Bronchial epithelial cell (primary cell): Measurements from ENCODE around the gene ZNF292. TPM values are rescaled to one million over a fixed set of nuclear protein-coding genes. Genes with fewer than 3 reads are reported as not detected.

Source experiments
- DNase-seq: peaks from one replicate; pipeline ENCODE4 v3.0.0-alpha.2; 2010; ENCODE audit warnings: low read depth
- FAIRE-seq: peaks from 2 replicates; lab custom pipeline; 2011; peaks lifted over from hg19 to GRCh38; lab: Jason Lieb, UNC
- H3K27me3 ChIP-seq: 2 replicates; pipeline ENCODE4 v1.5.1; 2011; ENCODE audit warnings: low read length; ENCODE audit not compliant: control insufficient read depth, insufficient read depth
- H3K36me3 ChIP-seq: 2 replicates; pipeline ENCODE4 v1.5.1; 2011; ENCODE audit warnings: low read length; ENCODE audit not compliant: control insufficient read depth, insufficient read depth
- H3K4me3 ChIP-seq: 2 replicates; pipeline ENCODE4 v1.5.1; 2011; ENCODE audit warnings: mild to moderate bottlenecking, low read depth, low read length, control low read depth
- total RNA-seq: library from RNA; depleted of rRNA; stranded (reverse); fragments of >200 nt; gene quantifications from 2 replicates; pipeline ENCODE4 v1.2.1, GENCODE V29; 2014
- TF ChIP-seq, protein P1 (sequence below): IDR thresholded peaks from 2 replicates; pipeline ENCODE4 v1.5.1; 2011; ENCODE audit warnings: mild to moderate bottlenecking, moderate library complexity, low read length, control low read depth, inconsistent platforms; ENCODE audit not compliant: insufficient read depth, severe bottlenecking

The ZNF292 gene
- total RNA-seq, 1 donor from 2014 or later, result 28.2 TPM

- Histone ChIP-seq H3K36me3 (peaks cover 1% of the 10 kb centered on the region), H3K4me3 (no peak overlapping the region), H3K27me3 (no peaks in the 10 kb centered on the region)
- DNase-seq (no peak), FAIRE-seq (no peak)
- TF ChIP-seq, protein P1, sequence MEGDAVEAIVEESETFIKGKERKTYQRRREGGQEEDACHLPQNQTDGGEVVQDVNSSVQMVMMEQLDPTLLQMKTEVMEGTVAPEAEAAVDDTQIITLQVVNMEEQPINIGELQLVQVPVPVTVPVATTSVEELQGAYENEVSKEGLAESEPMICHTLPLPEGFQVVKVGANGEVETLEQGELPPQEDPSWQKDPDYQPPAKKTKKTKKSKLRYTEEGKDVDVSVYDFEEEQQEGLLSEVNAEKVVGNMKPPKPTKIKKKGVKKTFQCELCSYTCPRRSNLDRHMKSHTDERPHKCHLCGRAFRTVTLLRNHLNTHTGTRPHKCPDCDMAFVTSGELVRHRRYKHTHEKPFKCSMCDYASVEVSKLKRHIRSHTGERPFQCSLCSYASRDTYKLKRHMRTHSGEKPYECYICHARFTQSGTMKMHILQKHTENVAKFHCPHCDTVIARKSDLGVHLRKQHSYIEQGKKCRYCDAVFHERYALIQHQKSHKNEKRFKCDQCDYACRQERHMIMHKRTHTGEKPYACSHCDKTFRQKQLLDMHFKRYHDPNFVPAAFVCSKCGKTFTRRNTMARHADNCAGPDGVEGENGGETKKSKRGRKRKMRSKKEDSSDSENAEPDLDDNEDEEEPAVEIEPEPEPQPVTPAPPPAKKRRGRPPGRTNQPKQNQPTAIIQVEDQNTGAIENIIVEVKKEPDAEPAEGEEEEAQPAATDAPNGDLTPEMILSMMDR, result no peak
These were observed 54.4 kb downstream of the ZNF292 start for GRCh38 chr6:87209812-87210211.

GRCh38 chr6:87210979-87211378 is 55.6 kb downstream of the ZNF292 start:
- no peaks in the 10 kb centered on the region for H3K36me3 ChIP-seq
- no peaks in the 10 kb centered on the region for H3K27me3 ChIP-seq
- TF ChIP-seq, protein P1, result no peak
- no peak overlapping the region for H3K4me3 ChIP-seq
- FAIRE-seq (no peak), DNase-seq (no peak)

- H3K4me3 ChIP-seq, result no peak overlapping the region
- no peaks in the 10 kb centered on the region for H3K27me3 ChIP-seq
- TF ChIP-seq, protein P1, result no peak
- no peaks in the 10 kb centered on the region for H3K36me3 ChIP-seq
- FAIRE-seq (no peak), DNase-seq (no peak)
These were observed 57.2 kb downstream of the ZNF292 start for GRCh38 chr6:87212596-87212995.

DNA sequence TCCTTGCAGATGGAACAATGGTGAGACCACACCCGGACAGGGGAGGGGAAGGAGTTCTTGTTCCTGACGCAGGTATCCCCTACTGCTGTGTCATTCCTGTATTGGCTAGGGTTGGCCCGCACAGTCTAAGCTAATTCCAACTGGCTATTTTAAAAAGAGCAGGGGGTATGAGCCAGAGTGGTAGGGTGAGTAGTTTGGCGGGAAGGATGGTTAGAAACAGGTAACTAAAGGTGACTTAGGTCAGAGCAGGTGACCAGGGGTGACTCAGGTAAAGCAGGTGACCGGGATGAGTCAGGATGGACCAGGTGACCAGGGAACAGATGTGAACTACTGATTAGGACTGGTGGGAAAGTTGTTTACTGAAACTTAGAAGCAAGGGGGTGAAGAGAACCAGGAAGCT is 58.0 kb downstream of the ZNF292 start:
- FAIRE-seq (no peak), DNase-seq (peak; percentile 50)
- TF ChIP-seq, protein P1, result no peak
- H3K36me3 ChIP-seq, result no peaks in the 10 kb centered on the region
- no peak overlapping the region for H3K4me3 ChIP-seq
- no peaks in the 10 kb centered on the region for H3K27me3 ChIP-seq

DNA sequence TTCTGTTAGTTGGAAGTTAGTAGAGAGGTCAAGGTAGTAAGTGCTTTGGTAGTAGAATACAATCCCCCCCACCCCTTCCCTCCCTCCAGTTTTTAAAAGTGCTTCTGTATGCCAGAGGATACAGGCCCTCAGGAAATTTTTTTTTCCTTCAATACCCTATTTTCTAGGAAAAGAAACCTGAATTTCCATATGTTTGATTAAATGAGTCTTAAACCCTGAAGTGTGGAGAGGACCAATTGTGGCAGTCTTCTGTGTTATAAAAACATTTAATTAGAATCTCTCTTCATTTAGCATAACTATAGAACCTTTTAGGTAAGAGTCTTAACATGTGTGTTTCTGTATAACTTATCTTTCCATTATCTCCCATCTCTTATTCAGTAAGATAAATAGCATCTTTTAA is 59.5 kb downstream of the ZNF292 start:
- FAIRE-seq, result no peak
- no peak for DNase-seq
- H3K27me3 ChIP-seq, result no peaks in the 10 kb centered on the region
- no peaks in the 10 kb centered on the region for H3K36me3 ChIP-seq
- TF ChIP-seq, protein P1, result no peak
- H3K4me3 ChIP-seq, result no peak overlapping the region

GRCh38 chr6:87220997-87221396 is 65.6 kb downstream of the ZNF292 start:
- Histone ChIP-seq H3K36me3 (peaks cover 2% of the 10 kb centered on the region), H3K27me3 (no peaks in the 10 kb centered on the region), H3K4me3 (no peak overlapping the region)
- FAIRE-seq (no peak), DNase-seq (no peak)
- TF ChIP-seq, protein P1, result no peak
